Mononuclear cell (primary cell): ENCODE measurements around the gene DNAJB7. TPM values are rescaled to one million over a fixed set of nuclear protein-coding genes. Genes with fewer than 3 reads are reported as not detected.
"Not testable (repeated sequence)": the region's sequence is repeated elsewhere in the genome, so short reads cannot be mapped to it uniquely, and the experiment has no call there.

Experiments
- H3K27me3 ChIP-seq: 2 replicates; pipeline ENCODE4 v1.6.0; 2011; ENCODE audit warnings: low read length, control low read depth; ENCODE audit not compliant: insufficient read depth
- H3K4me1 ChIP-seq: 2 replicates; pipeline ENCODE4 v1.5.1; 2011; ENCODE audit warnings: mild to moderate bottlenecking, low read length, control low read depth; ENCODE audit not compliant: insufficient read depth
- H3K4me3 ChIP-seq: 2 replicates; pipeline ENCODE4 v1.5.1; 2011; ENCODE audit warnings: mild to moderate bottlenecking, low read length, moderate library complexity
- H3K9me3 ChIP-seq: 2 replicates; pipeline ENCODE4 v1.5.1; 2011; ENCODE audit warnings: low read depth, mild to moderate bottlenecking, control low read depth, low read length
- total RNA-seq: library from RNA; depleted of rRNA; stranded (reverse); fragments of >200 nt; gene quantifications from one replicate; pipeline ENCODE4 v1.2.3, GENCODE V29; 2012

Gene DNAJB7
- total RNA-seq, 1 donor, result not detected

- Histone ChIP-seq H3K4me1 (peaks cover 34% of the 10 kb centered on the region), H3K27me3 (no peaks in the 10 kb centered on the region), H3K4me3 (peak within 1 kb of the TSS; percentile 90), H3K9me3 (no peaks in the 10 kb centered on the region)
These were observed 5.2 kb downstream of the DNAJB7 start, which contains the start of the genes ST13 and XPNPEP3 for GRCh38 chr22:40856513-40857308. TSS of gene ST13 (minus strand) at chr22:40856639. CDS start at chr22:40856540, 99 bp downstream. TSS of gene XPNPEP3 (plus strand) at chr22:40857148. CDS start at chr22:40857182, 34 bp downstream.

- no peaks in the 10 kb centered on the region for H3K9me3 ChIP-seq
- no peaks in the 10 kb centered on the region for H3K27me3 ChIP-seq
- H3K4me3 ChIP-seq, result peak overlapping the region; percentile 90
- peaks cover 34% of the 10 kb centered on the region for H3K4me1 ChIP-seq
These were observed 5.9 kb downstream of the DNAJB7 start for GRCh38 chr22:40855979-40856512.

- H3K9me3 ChIP-seq, result no peaks in the 10 kb centered on the region
- no peaks in the 10 kb centered on the region for H3K27me3 ChIP-seq
- peaks cover 34% of the 10 kb centered on the region for H3K4me1 ChIP-seq
- H3K4me3 ChIP-seq, result peak overlapping the region; percentile 90
These were observed 6.6 kb downstream of the DNAJB7 start for GRCh38 chr22:40855071-40855978.

- Histone ChIP-seq H3K4me3 (no peak overlapping the region), H3K27me3 (no peaks in the 10 kb centered on the region), H3K9me3 (no peaks in the 10 kb centered on the region), H3K4me1 (peaks cover 34% of the 10 kb centered on the region)
These were observed 8.0 kb downstream of the DNAJB7 start for GRCh38 chr22:40853961-40854360.

GRCh38 chr22:40853333-40853732, 8.6 kb downstream of the DNAJB7 start:
- no peaks in the 10 kb centered on the region for H3K27me3 ChIP-seq
- H3K4me1 ChIP-seq, result peaks cover 34% of the 10 kb centered on the region
- H3K4me3 ChIP-seq, result no peak overlapping the region
- no peaks in the 10 kb centered on the region for H3K9me3 ChIP-seq

- not testable (repeated sequence) for H3K4me1 ChIP-seq, H3K9me3 ChIP-seq, H3K27me3 ChIP-seq, H3K4me3 ChIP-seq
These were observed 16.1 kb downstream of the DNAJB7 start for GRCh38 chr22:40845816-40846215.

- H3K4me1 ChIP-seq, result no peaks in the 10 kb centered on the region
- H3K4me3 ChIP-seq, result no peak overlapping the region
- H3K9me3 ChIP-seq, result no peaks in the 10 kb centered on the region
- no peaks in the 10 kb centered on the region for H3K27me3 ChIP-seq
These were observed 17.0 kb downstream of the DNAJB7 start for GRCh38 chr22:40844951-40845350.

GRCh38 chr22:40838486-40838885, 23.4 kb downstream of the DNAJB7 start:
- Histone ChIP-seq H3K27me3 (no peaks in the 10 kb centered on the region), H3K4me1 (no peaks in the 10 kb centered on the region), H3K9me3 (no peaks in the 10 kb centered on the region), H3K4me3 (no peak overlapping the region)

GRCh38 chr22:40834619-40835018, 27.3 kb downstream of the DNAJB7 start:
- no peaks in the 10 kb centered on the region for H3K9me3 ChIP-seq
- no peak overlapping the region for H3K4me3 ChIP-seq
- H3K4me1 ChIP-seq, result no peaks in the 10 kb centered on the region
- no peaks in the 10 kb centered on the region for H3K27me3 ChIP-seq

- Histone ChIP-seq H3K27me3 (no peaks in the 10 kb centered on the region), H3K4me3 (no peak overlapping the region), H3K9me3 (no peaks in the 10 kb centered on the region), H3K4me1 (no peaks in the 10 kb centered on the region)
These were observed 32.8 kb downstream of the DNAJB7 start for GRCh38 chr22:40829131-40829530.

- Histone ChIP-seq H3K9me3 (no peaks in the 10 kb centered on the region), H3K4me1 (no peaks in the 10 kb centered on the region), H3K27me3 (no peaks in the 10 kb centered on the region), H3K4me3 (no peak overlapping the region)
These were observed 34.8 kb downstream of the DNAJB7 start for GRCh38 chr22:40826984-40827741.

GRCh38 chr22:40826292-40826691, 35.6 kb downstream of the DNAJB7 start:
- H3K27me3 ChIP-seq, H3K4me1 ChIP-seq, H3K9me3 ChIP-seq, H3K4me3 ChIP-seq: not testable (repeated sequence)

GRCh38 chr22:40823426-40823825, 38.5 kb downstream of the DNAJB7 start:
- no peak overlapping the region for H3K4me3 ChIP-seq
- H3K27me3 ChIP-seq, result no peaks in the 10 kb centered on the region
- peaks cover 12% of the 10 kb centered on the region for H3K4me1 ChIP-seq
- H3K9me3 ChIP-seq, result no peaks in the 10 kb centered on the region

- Histone ChIP-seq H3K4me3 (peak overlapping the region; percentile 96), H3K9me3 (no peaks in the 10 kb centered on the region), H3K4me1 (peaks cover 27% of the 10 kb centered on the region), H3K27me3 (no peaks in the 10 kb centered on the region)
These were observed 42.2 kb downstream of the DNAJB7 start for GRCh38 chr22:40819599-40820140.
